ENCODE data around the gene METTL1.

- TF ChIP-seq CHD2 (IDR thresholded peaks at IDR 0.05; ENCODE audit: low read depth, low read length) (no peak), CHD4 (IDR thresholded peaks at IDR 0.05; ENCODE audit: insufficient read depth, insufficient replicate concordance, low read depth, low read length, poor library complexity, severe bottlenecking) (no peak), CTCF (IDR thresholded peaks at IDR 0.05 in 2 of 3, conservative IDR thresholded peaks at IDR 0.05 in 1 of 3; ENCODE audit: insufficient read depth in 2 of 3, low read depth in 1 of 3, low read length in 3 of 3) (no peak), ESRRA (IDR thresholded peaks at IDR 0.05; ENCODE audit: borderline replicate concordance, low read depth) (no peak), RUNX1 (IDR thresholded peaks at IDR 0.05; ENCODE audit: low read depth) (no peak), POLR2AphosphoS5 (IDR thresholded peaks at IDR 0.05; ENCODE audit: control insufficient read depth, insufficient read depth, low read depth, low read length) (no peak)
These were observed 22.8 kb downstream of the METTL1 start for GRCh38 chr12:57749061-57749460.

Data from K562 (cell line).